ENCODE results near the gene RAB28.

The RAB28 gene

GRCh38 chr4:13367691-13368090, 116.4 kb downstream of the RAB28 start:
- no peak for DNase-seq

DNA sequence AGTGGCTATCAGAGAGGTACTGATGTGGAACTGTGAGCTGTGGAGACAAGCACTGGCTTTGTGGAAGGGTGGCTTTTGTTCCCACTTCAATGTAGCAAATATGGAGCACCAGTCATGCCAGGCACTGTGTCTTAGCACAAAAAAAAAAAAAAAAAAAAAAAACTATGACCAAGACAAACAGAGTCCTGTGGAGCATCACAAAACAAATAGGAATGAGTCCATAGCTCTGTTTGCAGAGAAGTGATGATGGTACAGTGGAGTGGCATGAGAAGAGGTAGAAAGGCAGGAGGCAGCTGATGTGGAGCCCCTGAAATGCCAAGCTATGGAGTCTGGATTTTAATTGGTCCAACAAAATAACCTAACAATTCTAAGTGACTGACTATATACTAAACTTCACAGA, 116.9 kb downstream of the RAB28 start:
- DNase-seq: no peak

DNA sequence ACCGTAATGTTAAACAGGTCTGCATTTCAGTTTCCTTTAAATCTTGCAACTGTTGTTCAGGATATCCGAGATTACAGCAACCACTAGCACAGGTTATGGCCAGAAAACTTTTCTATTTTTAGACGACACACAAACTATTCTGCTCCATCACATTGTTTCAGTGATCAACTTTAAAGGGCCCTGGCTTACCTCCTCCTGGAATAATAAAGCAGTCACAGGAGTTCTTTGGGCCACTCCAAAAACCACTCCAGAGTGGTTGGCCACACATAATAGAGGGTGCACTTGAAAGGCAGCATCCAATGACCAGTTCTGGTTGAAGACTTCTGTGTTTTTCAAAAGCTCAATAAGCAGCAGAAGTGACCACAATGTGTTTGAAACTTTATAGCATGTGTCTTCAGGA, 118.9 kb downstream of the RAB28 start:
- no peak for DNase-seq

DNA sequence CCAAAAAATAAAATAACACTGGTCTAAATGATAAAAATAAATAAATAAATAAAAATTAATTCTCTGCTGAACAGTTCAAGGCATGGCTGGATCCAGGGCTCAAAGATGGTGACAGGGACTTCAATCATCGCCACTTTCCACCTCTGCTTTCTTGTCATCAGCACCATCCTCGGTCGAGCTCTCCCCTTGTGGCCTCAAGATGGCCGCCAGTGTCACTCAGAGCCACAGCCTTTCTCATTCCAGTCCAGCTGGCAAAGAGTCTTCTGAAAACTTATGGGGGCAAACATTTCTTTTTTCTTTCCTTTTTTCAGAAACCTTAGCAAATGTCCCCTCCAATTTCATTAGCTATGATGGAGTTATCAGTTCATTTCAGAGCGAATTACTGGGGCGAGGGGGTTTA, 119.5 kb downstream of the RAB28 start:
- DNase-seq: no peak

DNA sequence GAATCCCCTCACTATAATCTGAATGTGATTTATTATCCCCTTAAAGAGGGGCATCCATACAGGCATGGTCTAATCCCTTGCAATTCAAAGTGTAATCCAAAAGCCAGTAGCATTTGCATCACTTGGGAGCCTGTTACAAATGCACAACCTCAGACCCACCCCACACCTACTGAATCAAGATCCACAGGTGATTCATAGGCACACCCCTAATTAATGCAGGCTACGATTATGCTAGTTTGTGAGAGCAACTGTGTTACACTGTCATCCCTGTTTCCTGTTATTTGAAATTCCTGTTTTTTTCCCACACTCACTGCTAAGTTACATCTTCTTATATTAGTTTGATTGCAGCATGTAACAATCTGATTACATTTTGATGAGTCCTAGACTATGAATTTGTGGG, 120.0 kb downstream of the RAB28 start:
- DNase-seq: no peak

GRCh38 chr4:13359809-13360208, 124.3 kb downstream of the RAB28 start:
- DNase-seq: no peak

DNA sequence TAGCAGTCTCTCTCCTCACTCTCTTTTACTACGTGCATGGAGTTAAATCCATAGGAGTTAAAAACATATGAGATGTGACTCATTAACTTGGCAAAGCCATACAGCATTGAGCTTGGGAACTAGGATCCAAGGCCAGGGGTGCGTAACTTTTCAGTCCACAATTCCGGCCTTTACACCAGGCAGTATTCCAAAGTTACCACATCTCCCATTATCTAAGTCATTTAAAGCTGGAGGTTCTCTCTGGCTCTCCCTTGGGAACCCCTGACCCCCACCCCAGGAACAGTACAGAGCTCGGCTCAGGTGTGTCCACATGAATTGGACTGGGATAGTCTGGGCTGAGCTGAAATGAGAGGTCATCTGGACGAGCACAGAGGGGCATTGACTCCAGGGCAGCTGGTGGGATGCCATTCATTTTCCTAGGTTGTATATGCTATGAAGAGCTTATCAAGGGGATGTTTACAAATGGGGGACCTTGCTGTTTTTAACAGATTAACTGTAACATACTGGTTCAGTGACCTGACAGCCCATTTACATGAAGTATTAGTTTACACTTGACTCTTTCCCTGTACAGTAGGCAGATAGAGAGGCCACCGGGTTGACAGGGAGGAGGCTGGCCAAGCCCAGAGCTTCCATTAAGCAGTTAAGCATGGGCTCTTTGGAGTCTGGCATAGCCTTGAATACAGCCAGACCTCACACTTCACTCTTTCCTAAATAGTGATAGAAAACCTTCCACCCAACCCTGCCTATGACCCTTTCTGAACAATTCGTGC, 128.8 kb downstream of the RAB28 start:
- no peak for DNase-seq

- DNase-seq: no peak
These were observed 135.0 kb downstream of the RAB28 start for GRCh38 chr4:13349096-13349495.

GRCh38 chr4:13348216-13348615, 135.9 kb downstream of the RAB28 start:
- DNase-seq: no peak

GRCh38 chr4:13347517-13348125, 136.5 kb downstream of the RAB28 start:
- no peak for DNase-seq

- DNase-seq: no peak
These were observed 139.9 kb downstream of the RAB28 start for GRCh38 chr4:13344216-13344615.

DNA sequence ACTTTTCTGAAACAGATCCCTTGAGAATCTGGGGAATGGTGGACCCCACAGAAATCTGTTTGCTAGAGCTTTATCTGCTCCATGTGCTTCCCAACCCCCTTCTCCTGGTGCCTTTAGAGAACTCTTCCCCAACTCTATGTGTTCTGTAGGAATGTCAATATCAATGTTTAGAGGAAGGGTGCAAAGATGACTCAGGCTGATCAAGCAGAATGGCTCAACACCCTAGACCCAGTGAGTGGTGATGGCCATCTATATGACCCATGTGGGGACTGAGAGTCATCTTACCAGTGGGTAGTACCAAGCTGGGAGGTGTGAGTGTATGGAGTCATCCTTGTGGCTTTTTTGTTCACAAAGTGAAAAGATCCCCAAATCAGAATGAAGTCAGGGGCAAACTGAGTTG, 143.5 kb downstream of the RAB28 start:
- no peak for DNase-seq

GRCh38 chr4:13331827-13332226, 152.3 kb downstream of the RAB28 start:
- no peak for DNase-seq

DNA sequence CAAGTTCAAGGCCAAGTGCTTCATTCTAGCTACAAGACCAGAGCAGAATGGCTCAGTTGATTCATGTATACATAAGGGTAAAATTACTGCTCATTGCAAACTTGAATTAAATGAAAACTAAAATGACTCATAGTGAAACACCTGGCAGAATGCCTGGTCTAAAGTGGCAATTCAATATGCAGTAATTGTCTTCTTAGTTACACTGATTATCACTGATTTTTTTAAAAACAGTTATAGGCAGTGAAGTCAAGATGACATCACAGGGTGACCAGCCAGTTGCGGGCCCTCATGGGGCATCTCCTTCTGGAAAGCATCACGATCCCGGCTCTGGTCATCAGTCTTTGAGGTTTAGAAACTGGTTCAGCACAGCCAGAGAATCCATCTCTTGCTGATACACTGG, 154.2 kb downstream of the RAB28 start:
- peak; percentile 4 for DNase-seq

DNA sequence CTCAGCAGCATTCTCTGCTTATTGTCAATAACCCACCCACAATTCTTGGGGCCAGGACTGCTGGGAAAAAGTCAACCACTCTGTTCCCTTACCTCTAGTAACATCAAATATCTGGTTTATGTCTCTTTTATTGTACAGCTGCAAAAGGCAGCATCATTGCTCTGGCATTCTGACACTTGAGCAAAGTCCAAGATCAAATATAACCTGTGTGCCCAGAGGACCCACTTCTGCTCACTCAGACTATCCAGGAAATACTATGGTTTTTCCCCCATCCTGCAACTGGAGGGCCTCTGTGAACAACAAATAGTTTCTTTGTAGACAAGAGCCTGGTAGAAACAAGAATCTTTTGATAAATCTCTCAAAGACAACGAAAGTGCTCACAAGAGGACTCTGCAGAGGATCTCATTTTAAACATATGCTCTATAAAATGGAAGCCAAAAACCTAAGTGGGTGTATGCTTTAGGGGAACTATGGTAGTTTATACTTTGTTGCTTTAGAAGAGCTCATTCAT, 154.7 kb downstream of the RAB28 start:
- DNase-seq: no peak

DNA sequence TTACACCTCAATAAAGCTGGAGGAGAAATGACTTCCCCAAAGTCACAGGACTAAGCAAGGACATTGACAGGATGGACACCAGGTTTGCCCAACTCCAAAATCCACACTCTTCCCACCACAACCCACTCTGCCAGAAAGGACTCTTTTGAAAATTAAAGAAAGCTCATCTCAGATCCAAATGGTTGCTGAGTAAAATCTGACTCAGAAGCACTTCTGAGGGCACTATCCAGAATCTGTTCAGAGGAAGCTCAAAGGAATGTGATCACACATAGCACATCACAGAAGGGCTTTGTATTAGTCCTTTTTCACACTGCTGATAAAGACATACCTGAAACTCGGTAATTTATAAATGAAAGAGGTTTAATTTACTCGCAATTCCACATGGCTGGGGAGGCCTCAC, 155.5 kb downstream of the RAB28 start:
- DNase-seq: no peak

GRCh38 chr4:13327991-13328390, 156.1 kb downstream of the RAB28 start:
- no peak for DNase-seq

DNA sequence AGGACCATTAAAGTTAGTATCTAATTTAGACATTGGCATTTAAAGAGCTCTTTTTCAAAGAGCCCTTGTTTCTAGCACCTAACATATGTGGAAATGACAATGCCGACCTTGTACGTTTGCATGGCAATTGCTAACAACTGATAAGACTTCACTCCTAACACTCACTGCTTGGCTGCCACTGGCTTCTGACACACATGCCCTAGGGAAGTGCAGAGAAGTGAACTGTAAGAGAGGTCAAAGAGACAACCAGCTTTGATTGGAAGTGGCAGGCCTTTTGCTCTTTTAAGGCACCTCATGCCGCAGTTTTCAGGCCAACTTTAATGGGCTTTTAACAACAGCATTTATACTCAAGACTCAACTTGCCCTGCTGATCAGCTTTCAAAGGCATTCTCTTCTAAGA, 158.4 kb downstream of the RAB28 start:
- DNase-seq: no peak

GRCh38 chr4:13323921-13324320, 160.2 kb downstream of the RAB28 start:
- no peak for DNase-seq

DNA sequence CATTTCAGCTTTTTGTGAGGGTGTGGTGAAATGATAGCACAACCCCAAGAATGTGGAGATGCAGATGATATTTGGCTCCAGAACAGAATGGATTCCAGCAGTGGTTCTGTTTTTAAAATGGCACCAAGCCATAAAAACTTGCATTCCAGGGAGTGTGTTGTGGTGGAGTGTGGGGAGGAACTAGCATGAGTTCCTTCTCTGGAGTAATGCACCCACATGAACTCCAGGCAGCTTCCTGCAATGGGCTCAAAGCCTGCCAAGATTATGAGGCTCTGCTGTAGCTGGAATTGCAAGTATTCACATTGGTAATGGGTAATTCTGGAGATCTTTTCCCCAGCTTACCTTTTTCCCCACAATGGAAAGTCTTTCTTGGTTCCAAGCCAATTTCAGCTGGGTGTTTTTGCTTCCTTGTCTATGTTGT, 161.4 kb downstream of the RAB28 start:
- no peak for DNase-seq
